IMR-90 (cell line): ENCODE results near the gene POMGNT1. TPM values are rescaled to one million over a fixed set of nuclear protein-coding genes. Genes with fewer than 3 reads are reported as not detected.
A peak's percentile ranks its signal among the peaks of the same experiment; 100 is the strongest.

Experiments
- ATAC-seq: fragments of 200-7000 bp; cut with Tn5 transposase; 2 replicates; pipeline ENCODE4 v1.9.1; 2020; ENCODE audit warnings: low read depth, mild to moderate bottlenecking, moderate library complexity
- BruUV-seq: library from RNA; stranded (reverse); fragments of 400-500 nt; replicated peaks from 2 replicates; lab custom pipeline; 2021; lab: Mats Ljungman, UMichigan
- CTCF ChIA-PET: fragments of 300-600 bp; formaldehyde crosslinking; extraction: SDS; loops from one replicate; lab custom pipeline; 2021; ENCODE audit warnings: antibody characterized with exemption; lab: Yijun Ruan, JAX
- POLR2A ChIA-PET: fragments of 300-600 bp; sonication (Branson Sonifier 250); formaldehyde crosslinking; loops from one replicate; lab custom pipeline; 2022; ENCODE audit warnings: antibody characterized with exemption; ENCODE audit not compliant: unreplicated experiment; lab: Charles Lee
- DNase-seq: peaks from one replicate; pipeline ENCODE4 v3.0.0; 2013
- H2AFZ ChIP-seq: replicated peaks from 2 replicates; pipeline ENCODE3; 2013; ENCODE audit warnings: low read length, mild to moderate bottlenecking; ENCODE audit not compliant: poor library complexity
- H2AK5ac ChIP-seq: 2 replicates; pipeline ENCODE4 v1.6.1; 2013; ENCODE audit warnings: low read depth, low read length, inconsistent platforms
- H2AK9ac ChIP-seq: replicated peaks from 2 replicates; pipeline ENCODE3; 2013; ENCODE audit warnings: mild to moderate bottlenecking, low read depth, low read length, moderate library complexity; ENCODE audit not compliant: poor library complexity
- H2BK120ac ChIP-seq: 2 replicates; pipeline ENCODE4 v1.6.1; 2013; ENCODE audit warnings: low read depth, low read length, inconsistent platforms
- H2BK15ac ChIP-seq: 3 replicates; pipeline ENCODE4 v1.6.1; 2013; ENCODE audit warnings: low read depth, low read length, inconsistent platforms
- H2BK20ac ChIP-seq: 2 replicates; pipeline ENCODE4 v1.6.1; 2013; ENCODE audit warnings: low read depth, mild to moderate bottlenecking, inconsistent platforms, low read length, moderate library complexity
- H2BK5ac ChIP-seq: 2 replicates; pipeline ENCODE4 v1.6.1; 2013; ENCODE audit warnings: mild to moderate bottlenecking, low read depth, low read length, inconsistent platforms; ENCODE audit not compliant: poor library complexity, severe bottlenecking
- H3K14ac ChIP-seq: replicated peaks from 2 replicates; pipeline ENCODE4 v1.6.1; 2013; ENCODE audit warnings: low read depth, low read length, inconsistent platforms
- H3K18ac ChIP-seq: 2 replicates; pipeline ENCODE4 v1.6.1; 2013; ENCODE audit warnings: low read depth, low read length, control low read depth
- H3K23ac ChIP-seq: 2 replicates; pipeline ENCODE4 v1.6.1; 2013; ENCODE audit warnings: low read depth, low read length, inconsistent platforms
- H3K27ac ChIP-seq: 2 replicates; pipeline ENCODE4 v1.5.1; 2013; ENCODE audit warnings: mild to moderate bottlenecking, control low read depth, low read length; ENCODE audit not compliant: insufficient read depth
- H3K27me3 ChIP-seq: 2 replicates; pipeline ENCODE4 v1.6.1; 2013; ENCODE audit warnings: low read length; ENCODE audit not compliant: control insufficient read depth, insufficient read depth
- H3K36me3 ChIP-seq: 2 replicates; pipeline ENCODE4 v1.6.1; 2013; ENCODE audit warnings: low read length, mixed read lengths; ENCODE audit not compliant: control insufficient read depth, insufficient read depth
- H3K4ac ChIP-seq: 2 replicates; pipeline ENCODE4 v1.6.1; 2013; ENCODE audit warnings: low read depth, low read length, inconsistent platforms
- H3K4me1 ChIP-seq: 2 replicates; pipeline ENCODE4 v1.6.1; 2013; ENCODE audit warnings: low read length, mixed read lengths; ENCODE audit not compliant: control insufficient read depth, insufficient read depth
- H3K4me2 ChIP-seq: 2 replicates; pipeline ENCODE4 v1.6.1; 2013; ENCODE audit warnings: low read depth, mild to moderate bottlenecking, control low read depth, low read length, moderate library complexity
- H3K4me3 ChIP-seq: 2 replicates; pipeline ENCODE4 v1.5.1; 2013; ENCODE audit warnings: low read depth, mild to moderate bottlenecking, control low read depth, low read length, moderate library complexity; ENCODE audit not compliant: insufficient read depth
- H3K56ac ChIP-seq: 2 replicates; pipeline ENCODE4 v1.6.1; 2013; ENCODE audit warnings: low read length, inconsistent platforms; ENCODE audit not compliant: insufficient read depth; ENCODE audit errors: extremely low read depth
- H3K79me1 ChIP-seq, 2 experiments: 2 replicates each; pipeline ENCODE4 v1.6.1; 2013; ENCODE audit warnings: low read length in 2 of 2, inconsistent platforms in 1 of 2, low read depth in 1 of 2
- H3K9ac ChIP-seq: 2 replicates; pipeline ENCODE4 v1.6.1; 2013; ENCODE audit warnings: low read depth, low read length, control low read depth
- H3K9me1 ChIP-seq: 2 replicates; pipeline ENCODE4 v1.6.1; 2013; ENCODE audit warnings: low read length, inconsistent platforms; ENCODE audit not compliant: insufficient read depth
- H3K9me3 ChIP-seq: 2 replicates; pipeline ENCODE4 v1.6.1; 2013; ENCODE audit warnings: low read length; ENCODE audit not compliant: control insufficient read depth, insufficient read depth
- H4K20me1 ChIP-seq: 2 replicates; pipeline ENCODE4 v1.6.1; 2013; ENCODE audit warnings: low read length, inconsistent platforms; ENCODE audit not compliant: insufficient read depth
- H4K5ac ChIP-seq: 2 replicates; pipeline ENCODE4 v1.6.1; 2013; ENCODE audit warnings: mild to moderate bottlenecking, low read depth, low read length, control low read depth
- H4K8ac ChIP-seq, 2 experiments: 2 replicates each; pipeline ENCODE4 v1.6.1; 2013; ENCODE audit warnings: low read depth in 2 of 2, low read length in 2 of 2, control low read depth in 1 of 2, inconsistent platforms in 1 of 2
- H4K91ac ChIP-seq: 2 replicates; pipeline ENCODE4 v1.6.1; 2013; ENCODE audit warnings: low read depth, low read length, inconsistent platforms; ENCODE audit not compliant: insufficient read depth
- RAD21 ChIP-seq: IDR thresholded peaks from 2 replicates; pipeline ENCODE4 v1.6.1; 2012; ENCODE audit warnings: low read length, improper control_type of control experiment
- RFX5 ChIP-seq: IDR thresholded peaks from 2 replicates; pipeline ENCODE4 v1.8.0; 2012; ENCODE audit warnings: low read depth, mild to moderate bottlenecking, low read length, moderate library complexity
- WGBS, 2 experiments: methylation state at CpG; one replicate each; pipeline versions ENCODE4 v1.1.5 to v1.1.7; 2013; ENCODE audit warnings: missing lambda C conversion rate in 2 of 2; ENCODE audit not compliant: insufficient read length in 1 of 2; ENCODE audit errors: extremely low coverage in 2 of 2; 5-methylcytosine and 5-hydroxymethylcytosine counted together
- dilution Hi-C: fragments of 300-500 bp; cut with HindIII; formaldehyde crosslinking; loops from one replicate; pipeline ENCODE4 v1.14.3; 2018; ENCODE audit warnings: low sequenced_read_pairs; ENCODE audit not compliant: unreplicated experiment
- in situ Hi-C: fragments of 300-500 bp; cut with MboI; formaldehyde crosslinking; loops from 3 replicates; pipeline ENCODE4 v1.14.3; 2019; ENCODE audit warnings: low sequenced_read_pairs, inconsistent platforms, mixed read lengths
- intact Hi-C: fragments of 100-400 bp; cut with micrococcal nuclease; formaldehyde crosslinking; loops from 2 replicates; pipeline ENCODE4 v1.10.0; 2022
- polyA plus RNA-seq, 3 experiments: library from polyadenylated mRNA; depleted of rRNA; stranded (reverse); fragments of >200 nt; gene quantifications; 2 replicates each; pipeline ENCODE4 v1.2.3, GENCODE V29; 2012; ENCODE audit warnings: low replicate concordance in 1 of 3
- total RNA-seq: library from RNA; depleted of rRNA; stranded (reverse); fragments of >200 nt; gene quantifications from 2 replicates; pipeline ENCODE4 v1.2.3, GENCODE V29; 2012

POMGNT1 gene
- total and polyA plus RNA-seq, 2 of the 4 experiments (the other 2 are of a cell fraction): 54.8 to 65.3 TPM

GRCh38 chr1:46173361-46173856, 24.8 kb downstream of the POMGNT1 start:
- TF ChIP-seq RAD21 (peak; percentile 2; the same call in 1 of the 2 replicates), RFX5 (no peak)
- peaks cover 16% of the 10 kb centered on the region for H3K27me3 ChIP-seq
- peak overlapping the region; percentile 38; the same call in 1 of the 2 replicates for H2AK5ac ChIP-seq
- no peaks in the 10 kb centered on the region for H3K9me3 ChIP-seq
- H3K56ac ChIP-seq: no peak overlapping the region
- ATAC-seq (peak; percentile 54), DNase-seq (peak; percentile 61)
- H3K9me1 ChIP-seq: peaks cover 9% of the 10 kb centered on the region
- no peaks in the 10 kb centered on the region for H3K36me3 ChIP-seq
- H3K4me2 ChIP-seq: no peak overlapping the region
- WGBS, 2 experiments: no CpG with 5 or more reads among the region's 4 CpGs
- no peak overlapping the region for H3K23ac ChIP-seq
- in situ Hi-C loops: no loop called here
- H2BK15ac ChIP-seq: no peak overlapping the region
- intact Hi-C loops: no loop called here
- no peak overlapping the region for H3K4me3 ChIP-seq
- H2BK120ac ChIP-seq: no peak overlapping the region
- no TSS peak for BruUV-seq
- no peak overlapping the region for H3K18ac ChIP-seq
- no peaks in the 10 kb centered on the region for H3K79me1 ChIP-seq
- no peaks in the 10 kb centered on the region for H4K20me1 ChIP-seq
- H3K9ac ChIP-seq: no peak overlapping the region
- CTCF ChIA-PET: interaction anchor here (0.6 to 1.2 kb wide), 2 partner anchors 16 to 86 kb away, joined by 3 to 4 read pairs; no protein-coding TSS in a partner anchor
- dilution Hi-C loops: no loop called here
- no peak overlapping the region for H4K5ac ChIP-seq
- peak overlapping the region; percentile 72 for H2AFZ ChIP-seq
- H2BK20ac ChIP-seq: no peak overlapping the region
- POLR2A ChIA-PET: no interaction called here
- H3K14ac ChIP-seq: peak overlapping the region; percentile 54; the same call in 1 of the 2 replicates
- no peak overlapping the region for H3K4ac ChIP-seq
- H3K4me1 ChIP-seq: peaks cover 5% of the 10 kb centered on the region
- H3K27ac ChIP-seq: no peak overlapping the region
- H4K8ac ChIP-seq: no peak overlapping the region
- peak overlapping the region; percentile 12 for H2AK9ac ChIP-seq
- no peak overlapping the region for H4K91ac ChIP-seq
- no peak overlapping the region for H2BK5ac ChIP-seq
